HepG2 (cell line): ENCODE results near the gene EEF1AKMT3. TPM values are rescaled to one million over a fixed set of nuclear protein-coding genes. Genes with fewer than 3 reads are reported as not detected.

Experiments used
- ELF3 ChIP-seq: IDR thresholded peaks from 2 replicates; pipeline ENCODE4 v1.6.1; 2016; ENCODE audit warnings: missing genetic modification reagents, missing compliant biosample characterization
- FIP1L1 ChIP-seq: fragments of 200-400 bp; formaldehyde crosslinking; IDR thresholded peaks from 2 replicates; pipeline ENCODE4 v1.6.1; 2018; ENCODE audit warnings: low read depth, mild to moderate bottlenecking, low read length, moderate library complexity, borderline replicate concordance; ENCODE audit not compliant: insufficient read depth
- FOXK1 ChIP-seq: sonication (generic); formaldehyde crosslinking; IDR thresholded peaks from 2 replicates; pipeline ENCODE4 v1.4.0; 2020; ENCODE audit warnings: low read depth, missing genetic modification reagents, borderline replicate concordance
- HNF4G ChIP-seq, 2 experiments: sonication (generic) in 1 of 2; formaldehyde crosslinking in 1 of 2; IDR thresholded peaks; 2 replicates each; pipeline versions ENCODE4 v1.4.0 to v1.6.1; 2011 to 2020; ENCODE audit warnings: borderline replicate concordance in 2 of 2, low read depth in 2 of 2, mild to moderate bottlenecking in 2 of 2, low read length in 1 of 2, missing genetic modification reagents in 1 of 2, moderate library complexity in 1 of 2
- MEF2D ChIP-seq: sonication (generic); formaldehyde crosslinking; IDR thresholded peaks from 2 replicates; pipeline ENCODE4 v1.5.1; 2020; ENCODE audit warnings: mild to moderate bottlenecking, missing genetic modification reagents
- POLR2AphosphoS2 ChIP-seq: IDR thresholded peaks from 2 replicates; pipeline ENCODE4 v1.6.1; 2011; ENCODE audit warnings: low read depth, low read length, improper control_type of control experiment
- STAT6 ChIP-seq: sonication (generic); formaldehyde crosslinking; IDR thresholded peaks from 2 replicates; pipeline ENCODE4 v1.4.0; 2020; ENCODE audit warnings: missing genetic modification reagents, mild to moderate bottlenecking, borderline replicate concordance
- ZNF317 ChIP-seq: sonication (generic); formaldehyde crosslinking; IDR thresholded peaks from 2 replicates; pipeline ENCODE4 v1.5.0; 2020; ENCODE audit warnings: mild to moderate bottlenecking, missing genetic modification reagents
- ZNF414 ChIP-seq: sonication (generic); formaldehyde crosslinking; IDR thresholded peaks from 2 replicates; pipeline ENCODE4 v1.5.0; 2020; ENCODE audit warnings: missing genetic modification reagents
- ZNF546 ChIP-seq: sonication (generic); formaldehyde crosslinking; conservative IDR thresholded peaks from 2 replicates; pipeline ENCODE4 v1.8.1; 2023; ENCODE audit warnings: mild to moderate bottlenecking, missing genetic modification reagents
- ZNF670 ChIP-seq: sonication (generic); formaldehyde crosslinking; IDR thresholded peaks from 2 replicates; pipeline ENCODE4 v1.8.0; 2022; ENCODE audit warnings: mild to moderate bottlenecking, missing genetic modification reagents, borderline replicate concordance
- ZNF776 ChIP-seq: sonication (generic); formaldehyde crosslinking; IDR thresholded peaks from 2 replicates; pipeline ENCODE4 v1.4.0; 2020; ENCODE audit warnings: mild to moderate bottlenecking, missing genetic modification reagents
- ZZZ3 ChIP-seq: sonication (generic); formaldehyde crosslinking; IDR thresholded peaks from 2 replicates; pipeline ENCODE4 v1.4.0; 2020; ENCODE audit warnings: missing genetic modification reagents, mild to moderate bottlenecking, borderline replicate concordance
- polyA plus RNA-seq, 8 experiments: library from polyadenylated mRNA; depleted of rRNA in 3 of 8; stranded (reverse) in 7 of 8; unstranded in 1 of 8; fragments of >200 nt; fragmentation: Illumina TruSeq in 4 of 8; extraction: Trizol in 4 of 8; gene quantifications; 2 replicates each; pipeline versions ENCODE4 v1.2.1 to v1.2.3, GENCODE V29; 2011 to 2016; ENCODE audit warnings: low read depth in 4 of 8, missing spikeins in 1 of 8, mixed read lengths in 1 of 8; ENCODE audit not compliant: insufficient read depth in 1 of 8
- total RNA-seq, 5 experiments: library from RNA; depleted of rRNA; stranded (reverse); fragments of >200 nt; fragmentation: Illumina TruSeq; extraction: Trizol; gene quantifications; 2 replicates each; pipeline ENCODE4 v1.2.3, GENCODE V29; 2016; ENCODE audit warnings: low read depth in 1 of 5
- TF ChIP-seq, protein P1 (sequence below): sonication (generic); formaldehyde crosslinking; IDR thresholded peaks from 2 replicates; pipeline ENCODE4 v1.4.0; 2020; ENCODE audit warnings: low read depth, missing genetic modification reagents
- TF ChIP-seq, protein P2 (sequence below): sonication (generic); formaldehyde crosslinking; IDR thresholded peaks from 2 replicates; pipeline ENCODE4 v1.4.0; 2020; ENCODE audit warnings: mild to moderate bottlenecking, missing genetic modification reagents
- TF ChIP-seq, protein P3 (sequence below): sonication (generic); formaldehyde crosslinking; IDR thresholded peaks from 2 replicates; pipeline ENCODE4 v1.5.1; 2020; ENCODE audit warnings: missing genetic modification reagents, mild to moderate bottlenecking, borderline replicate concordance

Gene EEF1AKMT3
- total and polyA plus RNA-seq, 2 of the 13 experiments (the other 11 are each of a cell fraction or from before 2014, with no cell fraction given): 4.7 to 11.4 TPM

DNA sequence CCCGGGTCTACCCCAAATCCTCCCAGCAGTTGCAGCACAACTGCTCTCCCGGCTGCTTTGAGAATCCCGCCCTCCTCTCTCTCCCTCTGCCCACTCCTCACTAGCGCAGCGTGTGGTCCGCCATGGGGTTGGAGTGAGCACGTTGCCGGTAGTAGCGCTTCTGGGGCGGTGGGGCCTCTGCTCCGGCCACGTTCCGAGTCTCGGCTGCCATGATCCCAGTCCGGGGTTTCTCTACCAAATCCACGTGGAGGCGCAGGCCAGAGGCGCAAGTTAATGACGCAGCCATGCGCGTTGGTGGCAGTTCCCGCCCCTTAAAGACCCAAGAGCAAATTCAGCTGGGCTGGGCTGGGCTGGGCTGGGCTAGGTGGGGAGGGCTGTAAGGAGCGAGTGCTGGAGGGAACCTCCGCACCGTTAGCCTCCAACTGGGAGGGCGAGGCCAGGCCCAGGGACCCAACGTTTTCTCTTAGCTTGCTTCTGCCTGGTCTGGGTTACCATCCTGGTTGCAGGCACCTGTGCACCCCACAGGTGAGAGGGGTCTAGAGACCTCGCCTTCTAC is 463 bp upstream of the EEF1AKMT3 start, which contains the start of gene METTL1 (continued):
- TF ChIP-seq, protein P1, sequence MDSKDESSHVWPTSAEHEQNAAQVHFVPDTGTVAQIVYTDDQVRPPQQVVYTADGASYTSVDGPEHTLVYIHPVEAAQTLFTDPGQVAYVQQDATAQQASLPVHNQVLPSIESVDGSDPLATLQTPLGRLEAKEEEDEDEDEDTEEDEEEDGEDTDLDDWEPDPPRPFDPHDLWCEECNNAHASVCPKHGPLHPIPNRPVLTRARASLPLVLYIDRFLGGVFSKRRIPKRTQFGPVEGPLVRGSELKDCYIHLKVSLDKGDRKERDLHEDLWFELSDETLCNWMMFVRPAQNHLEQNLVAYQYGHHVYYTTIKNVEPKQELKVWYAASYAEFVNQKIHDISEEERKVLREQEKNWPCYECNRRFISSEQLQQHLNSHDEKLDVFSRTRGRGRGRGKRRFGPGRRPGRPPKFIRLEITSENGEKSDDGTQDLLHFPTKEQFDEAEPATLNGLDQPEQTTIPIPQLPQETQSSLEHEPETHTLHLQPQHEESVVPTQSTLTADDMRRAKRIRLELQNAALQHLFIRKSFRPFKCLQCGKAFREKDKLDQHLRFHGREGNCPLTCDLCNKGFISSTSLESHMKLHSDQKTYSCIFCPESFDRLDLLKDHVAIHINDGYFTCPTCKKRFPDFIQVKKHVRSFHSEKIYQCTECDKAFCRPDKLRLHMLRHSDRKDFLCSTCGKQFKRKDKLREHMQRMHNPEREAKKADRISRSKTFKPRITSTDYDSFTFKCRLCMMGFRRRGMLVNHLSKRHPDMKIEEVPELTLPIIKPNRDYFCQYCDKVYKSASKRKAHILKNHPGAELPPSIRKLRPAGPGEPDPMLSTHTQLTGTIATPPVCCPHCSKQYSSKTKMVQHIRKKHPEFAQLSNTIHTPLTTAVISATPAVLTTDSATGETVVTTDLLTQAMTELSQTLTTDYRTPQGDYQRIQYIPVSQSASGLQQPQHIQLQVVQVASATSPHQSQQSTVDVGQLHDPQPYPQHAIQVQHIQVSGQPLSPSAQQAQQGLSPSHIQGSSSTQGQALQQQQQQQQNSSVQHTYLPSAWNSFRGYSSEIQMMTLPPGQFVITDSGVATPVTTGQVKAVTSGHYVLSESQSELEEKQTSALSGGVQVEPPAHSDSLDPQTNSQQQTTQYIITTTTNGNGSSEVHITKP (CRISPR knock-in tag): 0 out of 2 replicates have a peak, but pooled peaks have one; percentile 62
- TF ChIP-seq ZNF546 (peak; percentile 73; the same call in 1 of the 2 replicates), POLR2AphosphoS2 (no peak), ZNF670 (no peak; the same call in 1 of the 2 replicates), ZNF776 (CRISPR knock-in tag) (peak; percentile 25; the same call in 1 of the 2 replicates), ZNF317 (CRISPR knock-in tag) (no peak; the same call in 1 of the 2 replicates), FIP1L1 (no peak), HNF4G (IDR thresholded peaks at IDR 0.05; ENCODE audit: borderline replicate concordance, low read depth, low read length) (peak; percentile 11; the same call in 1 of the 2 replicates), HNF4G (CRISPR knock-in tag; IDR thresholded peaks at IDR 0.05; ENCODE audit: borderline replicate concordance, low read depth) (no peak), STAT6 (peak; percentile 54; the same call in 1 of the 2 replicates), ZNF414 (CRISPR knock-in tag) (no peak; the same call in 1 of the 2 replicates), MEF2D (CRISPR knock-in tag) (peak; percentile 58), FOXK1 (CRISPR knock-in tag) (peak; percentile 92), ZZZ3 (CRISPR knock-in tag) (no peak; the same call in 1 of the 2 replicates), ELF3 (CRISPR knock-in tag) (peak; percentile 65)
- TF ChIP-seq, protein P2, sequence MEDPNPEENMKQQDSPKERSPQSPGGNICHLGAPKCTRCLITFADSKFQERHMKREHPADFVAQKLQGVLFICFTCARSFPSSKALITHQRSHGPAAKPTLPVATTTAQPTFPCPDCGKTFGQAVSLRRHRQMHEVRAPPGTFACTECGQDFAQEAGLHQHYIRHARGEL (CRISPR knock-in tag): no peak
- TF ChIP-seq, protein P3, sequence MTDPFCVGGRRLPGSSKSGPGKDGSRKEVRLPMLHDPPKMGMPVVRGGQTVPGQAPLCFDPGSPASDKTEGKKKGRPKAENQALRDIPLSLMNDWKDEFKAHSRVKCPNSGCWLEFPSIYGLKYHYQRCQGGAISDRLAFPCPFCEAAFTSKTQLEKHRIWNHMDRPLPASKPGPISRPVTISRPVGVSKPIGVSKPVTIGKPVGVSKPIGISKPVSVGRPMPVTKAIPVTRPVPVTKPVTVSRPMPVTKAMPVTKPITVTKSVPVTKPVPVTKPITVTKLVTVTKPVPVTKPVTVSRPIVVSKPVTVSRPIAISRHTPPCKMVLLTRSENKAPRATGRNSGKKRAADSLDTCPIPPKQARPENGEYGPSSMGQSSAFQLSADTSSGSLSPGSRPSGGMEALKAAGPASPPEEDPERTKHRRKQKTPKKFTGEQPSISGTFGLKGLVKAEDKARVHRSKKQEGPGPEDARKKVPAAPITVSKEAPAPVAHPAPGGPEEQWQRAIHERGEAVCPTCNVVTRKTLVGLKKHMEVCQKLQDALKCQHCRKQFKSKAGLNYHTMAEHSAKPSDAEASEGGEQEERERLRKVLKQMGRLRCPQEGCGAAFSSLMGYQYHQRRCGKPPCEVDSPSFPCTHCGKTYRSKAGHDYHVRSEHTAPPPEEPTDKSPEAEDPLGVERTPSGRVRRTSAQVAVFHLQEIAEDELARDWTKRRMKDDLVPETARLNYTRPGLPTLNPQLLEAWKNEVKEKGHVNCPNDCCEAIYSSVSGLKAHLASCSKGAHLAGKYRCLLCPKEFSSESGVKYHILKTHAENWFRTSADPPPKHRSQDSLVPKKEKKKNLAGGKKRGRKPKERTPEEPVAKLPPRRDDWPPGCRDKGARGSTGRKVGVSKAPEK (CRISPR knock-in tag): 0 out of 2 replicates have a peak, but pooled peaks have one; percentile 28
